Left lung (tissue), 10 donors: ENCODE measurements around the gene KCNK17. TPM values are rescaled to one million over a fixed set of nuclear protein-coding genes. Genes with fewer than 3 reads are reported as not detected.

Source experiments
- ATAC-seq: fragments of 200-7000 bp; cut with Tn5 transposase; one replicate; pipeline ENCODE4 v1.9.1; 2020; ENCODE audit warnings: moderate library complexity
- DNase-seq, 4 donors: peaks; one replicate each; pipeline ENCODE4 v3.0.0-alpha.2; 2013 to 2020
- H3K27ac ChIP-seq, 2 donors: fragments of 200-600 bp; sonication (generic) in 1 of 2; one replicate each; pipeline versions ENCODE4 v1.5.0 to v1.8.0; 2020 to 2021
- H3K27me3 ChIP-seq, 2 donors: fragments of 200-600 bp; sonication (generic) in 1 of 2; one replicate each; pipeline versions ENCODE4 v1.5.0 to v1.8.0; 2020 to 2021
- H3K36me3 ChIP-seq, 2 donors: fragments of 200-600 bp; sonication (generic) in 1 of 2; one replicate each; pipeline versions ENCODE4 v1.5.0 to v1.8.0; 2020 to 2021
- H3K4me1 ChIP-seq, 2 donors: fragments of 200-600 bp; one replicate each; pipeline ENCODE4 v1.8.0; 2021
- H3K4me3 ChIP-seq, 2 donors: fragments of 200-600 bp; sonication (generic) in 1 of 2; one replicate each; pipeline versions ENCODE4 v1.5.0 to v1.8.0; 2020 to 2021; ENCODE audit warnings: mild to moderate bottlenecking in 1 of 2
- H3K9me3 ChIP-seq, 2 donors: fragments of 200-600 bp; sonication (generic) in 1 of 2; one replicate each; pipeline versions ENCODE4 v1.5.0 to v1.8.0; 2020 to 2021
- intact Hi-C, 2 donors: fragments of 100-400 bp; cut with DNase I; formaldehyde crosslinking; loops; one replicate each; pipeline versions ENCODE4 v1.11.2 to v1.14.2; 2022
- polyA plus RNA-seq, 6 donors: library from polyadenylated mRNA; unstranded; fragments of 120-200 nt; gene quantifications; one replicate each; pipeline ENCODE4 v1.2.1, GENCODE V29; 2013; ENCODE audit not compliant: insufficient read length in 6 of 6
- total RNA-seq, 2 donors: library from RNA; stranded (reverse); fragmentation: NEBNext Ultra II Directional; extraction: Animal tissue kit (Norgen Biotek cat#: 25700); gene quantifications; one replicate each; pipeline ENCODE4 v1.2.1, GENCODE V29; 2021
- TF ChIP-seq, protein P1 (sequence below), 2 donors: fragments of 200-600 bp; sonication (generic) in 1 of 2; IDR thresholded peaks; one replicate each; pipeline versions ENCODE4 v1.5.0 to v1.8.0; 2021; ENCODE audit warnings: antibody characterized with exemption in 2 of 2
- donor health status: DM: no; HTN: yes; CAD: no.
- donor health status: DM: no; HTN: no; CAD: no.

The KCNK17 gene
- total and polyA plus RNA-seq, 8 donors, result 4.8 to 18.7 (median 12.9) TPM

- intact Hi-C loops, result no loop called here
- no peaks in the 10 kb centered on the region for H3K9me3 ChIP-seq
- TF ChIP-seq, protein P1, sequence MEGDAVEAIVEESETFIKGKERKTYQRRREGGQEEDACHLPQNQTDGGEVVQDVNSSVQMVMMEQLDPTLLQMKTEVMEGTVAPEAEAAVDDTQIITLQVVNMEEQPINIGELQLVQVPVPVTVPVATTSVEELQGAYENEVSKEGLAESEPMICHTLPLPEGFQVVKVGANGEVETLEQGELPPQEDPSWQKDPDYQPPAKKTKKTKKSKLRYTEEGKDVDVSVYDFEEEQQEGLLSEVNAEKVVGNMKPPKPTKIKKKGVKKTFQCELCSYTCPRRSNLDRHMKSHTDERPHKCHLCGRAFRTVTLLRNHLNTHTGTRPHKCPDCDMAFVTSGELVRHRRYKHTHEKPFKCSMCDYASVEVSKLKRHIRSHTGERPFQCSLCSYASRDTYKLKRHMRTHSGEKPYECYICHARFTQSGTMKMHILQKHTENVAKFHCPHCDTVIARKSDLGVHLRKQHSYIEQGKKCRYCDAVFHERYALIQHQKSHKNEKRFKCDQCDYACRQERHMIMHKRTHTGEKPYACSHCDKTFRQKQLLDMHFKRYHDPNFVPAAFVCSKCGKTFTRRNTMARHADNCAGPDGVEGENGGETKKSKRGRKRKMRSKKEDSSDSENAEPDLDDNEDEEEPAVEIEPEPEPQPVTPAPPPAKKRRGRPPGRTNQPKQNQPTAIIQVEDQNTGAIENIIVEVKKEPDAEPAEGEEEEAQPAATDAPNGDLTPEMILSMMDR (IDR thresholded peaks at IDR 0.05), result no peak
- H3K36me3 ChIP-seq, result no peaks in the 10 kb centered on the region
- no peak overlapping the region for H3K27ac ChIP-seq
- H3K27me3 ChIP-seq, result no peaks in the 10 kb centered on the region
- ATAC-seq (no peak), DNase-seq (no peak)
- no peak overlapping the region for H3K4me3 ChIP-seq
- H3K4me1 ChIP-seq, result peaks cover 0 to 3% of the 10 kb centered on the region in 2 donors
These were observed 31.4 kb downstream of the KCNK17 start for GRCh38 chr6:39282774-39283173.

- Histone ChIP-seq H3K27ac (no peak overlapping the region), H3K9me3 (no peaks in the 10 kb centered on the region), H3K4me3 (no peak overlapping the region), H3K27me3 (no peaks in the 10 kb centered on the region), H3K36me3 (no peaks in the 10 kb centered on the region), H3K4me1 (peaks cover 0 to 3% of the 10 kb centered on the region in 2 donors)
- DNase-seq, result no peak
- intact Hi-C loops, result no loop called here
- ATAC-seq, result no peak
- TF ChIP-seq, protein P1 (IDR thresholded peaks at IDR 0.05), result no peak
These were observed 32.8 kb downstream of the KCNK17 start for GRCh38 chr6:39281312-39281980.

- no peak overlapping the region for H3K4me3 ChIP-seq
- no peaks in the 10 kb centered on the region for H3K9me3 ChIP-seq
- no peak overlapping the region for H3K27ac ChIP-seq
- ATAC-seq (peak; percentile 71), DNase-seq (no peak)
- no peaks in the 10 kb centered on the region for H3K36me3 ChIP-seq
- intact Hi-C loops, result no loop called here
- no peaks in the 10 kb centered on the region for H3K27me3 ChIP-seq
- TF ChIP-seq, protein P1 (IDR thresholded peaks at IDR 0.05), result no peak
- H3K4me1 ChIP-seq, result peaks cover 0 to 3% of the 10 kb centered on the region in 2 donors
These were observed 33.9 kb downstream of the KCNK17 start for GRCh38 chr6:39280247-39280731.

GRCh38 chr6:39279539-39279938 is 34.7 kb downstream of the KCNK17 start:
- Histone ChIP-seq H3K27me3 (no peaks in the 10 kb centered on the region), H3K9me3 (no peaks in the 10 kb centered on the region), H3K36me3 (no peaks in the 10 kb centered on the region), H3K4me1 (peaks cover 0 to 3% of the 10 kb centered on the region in 2 donors), H3K27ac (no peak overlapping the region), H3K4me3 (no peak overlapping the region)
- no peak for DNase-seq
- TF ChIP-seq, protein P1 (IDR thresholded peaks at IDR 0.05), result no peak
- intact Hi-C loops, result no loop called here
- ATAC-seq, result no peak

DNA sequence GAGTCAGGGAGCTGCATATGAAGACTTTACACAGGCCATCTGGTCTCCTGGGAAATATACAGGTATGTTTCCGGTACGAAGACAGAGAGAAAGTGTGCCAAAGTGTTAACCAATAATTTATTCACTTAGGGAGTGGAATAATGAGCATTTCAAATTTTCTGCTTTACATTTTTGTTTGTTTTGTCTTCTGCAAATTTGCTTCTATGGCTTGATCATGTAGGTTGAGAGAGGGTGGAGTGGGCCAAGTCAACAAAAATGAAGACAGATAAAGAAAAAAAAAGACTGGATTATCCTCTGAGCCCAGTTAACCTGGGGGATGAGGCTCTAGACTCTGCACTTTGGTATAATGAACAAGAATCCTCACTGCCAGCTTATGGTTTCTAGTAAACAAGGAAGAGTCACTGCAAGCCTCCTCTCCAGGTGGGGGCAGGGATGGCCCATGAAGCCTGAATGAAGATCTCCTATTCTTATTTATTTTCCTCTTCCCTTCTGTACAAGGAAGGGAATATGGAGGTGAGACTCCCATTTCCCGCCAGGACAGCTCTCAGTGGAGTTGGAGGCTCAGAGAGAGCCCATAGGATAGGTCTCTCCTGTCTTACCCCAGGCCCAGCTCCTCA is 37.7 kb downstream of the KCNK17 start:
- intact Hi-C loops, result no loop called here
- DNase-seq, result no peak
- no peak overlapping the region for H3K27ac ChIP-seq
- ATAC-seq, result no peak
- H3K4me1 ChIP-seq, result no peaks in the 10 kb centered on the region
- no peaks in the 10 kb centered on the region for H3K9me3 ChIP-seq
- H3K27me3 ChIP-seq, result no peaks in the 10 kb centered on the region
- no peak overlapping the region for H3K4me3 ChIP-seq
- no peaks in the 10 kb centered on the region for H3K36me3 ChIP-seq
- TF ChIP-seq, protein P1 (IDR thresholded peaks at IDR 0.05), result no peak
